Fibroblast of upper back skin (primary cell): Measurements from ENCODE around the gene C10orf53.

Source experiments
- DNase-seq: peaks from one replicate; pipeline ENCODE4 v3.0.0-alpha.2; 2013

Gene C10orf53, protein sequence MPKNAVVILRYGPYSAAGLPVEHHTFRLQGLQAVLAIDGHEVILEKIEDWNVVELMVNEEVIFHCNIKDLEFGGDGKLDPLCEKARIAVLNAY

DNA sequence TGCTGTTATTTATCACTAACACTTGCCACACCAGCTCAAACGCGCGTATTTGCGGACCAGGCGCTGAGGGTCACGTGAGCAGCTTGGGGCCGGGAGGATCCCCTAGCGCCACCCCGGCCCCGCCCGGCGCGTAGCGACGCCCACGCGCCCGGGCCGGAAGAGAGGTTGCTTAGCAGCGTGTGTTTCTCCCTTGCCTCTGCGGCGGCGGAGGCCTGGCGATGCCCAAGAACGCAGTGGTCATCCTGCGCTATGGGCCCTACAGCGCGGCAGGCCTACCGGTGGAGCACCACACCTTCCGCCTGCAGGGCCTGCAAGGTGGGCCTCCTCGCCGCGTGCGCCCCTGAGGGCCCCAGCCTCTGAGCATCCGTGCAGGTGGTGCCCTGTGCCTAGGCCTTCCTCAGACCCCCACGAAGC, at the start of gene C10orf53:
Gene C10orf53, plus strand, starts transcription at position 172 of the 414 bp plus-strand sequence. Its CDS starts 47 bp downstream, at position 219.
- peak; percentile 25 for DNase-seq

DNA sequence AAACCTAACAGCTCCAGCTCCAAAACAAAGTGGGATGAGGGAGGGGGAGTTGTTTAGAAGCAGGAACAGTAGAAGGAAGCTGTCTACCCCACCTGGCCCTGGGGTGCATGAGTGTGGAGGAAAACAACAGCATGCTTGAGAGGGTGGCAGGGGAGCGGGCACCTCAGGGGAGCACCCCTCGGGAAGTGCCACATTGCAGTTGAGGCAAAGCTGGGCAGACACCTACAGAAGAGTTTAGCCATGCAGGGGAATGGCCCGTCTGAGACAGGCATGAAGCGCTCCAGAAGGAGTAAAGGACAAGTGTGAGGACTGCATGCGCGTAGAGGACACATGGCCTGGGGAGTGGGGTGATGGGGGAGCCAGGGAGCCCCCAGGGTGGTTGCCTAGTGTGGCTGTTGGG, 47.5 kb upstream of the C10orf53 start:
- DNase-seq: no peak

DNA sequence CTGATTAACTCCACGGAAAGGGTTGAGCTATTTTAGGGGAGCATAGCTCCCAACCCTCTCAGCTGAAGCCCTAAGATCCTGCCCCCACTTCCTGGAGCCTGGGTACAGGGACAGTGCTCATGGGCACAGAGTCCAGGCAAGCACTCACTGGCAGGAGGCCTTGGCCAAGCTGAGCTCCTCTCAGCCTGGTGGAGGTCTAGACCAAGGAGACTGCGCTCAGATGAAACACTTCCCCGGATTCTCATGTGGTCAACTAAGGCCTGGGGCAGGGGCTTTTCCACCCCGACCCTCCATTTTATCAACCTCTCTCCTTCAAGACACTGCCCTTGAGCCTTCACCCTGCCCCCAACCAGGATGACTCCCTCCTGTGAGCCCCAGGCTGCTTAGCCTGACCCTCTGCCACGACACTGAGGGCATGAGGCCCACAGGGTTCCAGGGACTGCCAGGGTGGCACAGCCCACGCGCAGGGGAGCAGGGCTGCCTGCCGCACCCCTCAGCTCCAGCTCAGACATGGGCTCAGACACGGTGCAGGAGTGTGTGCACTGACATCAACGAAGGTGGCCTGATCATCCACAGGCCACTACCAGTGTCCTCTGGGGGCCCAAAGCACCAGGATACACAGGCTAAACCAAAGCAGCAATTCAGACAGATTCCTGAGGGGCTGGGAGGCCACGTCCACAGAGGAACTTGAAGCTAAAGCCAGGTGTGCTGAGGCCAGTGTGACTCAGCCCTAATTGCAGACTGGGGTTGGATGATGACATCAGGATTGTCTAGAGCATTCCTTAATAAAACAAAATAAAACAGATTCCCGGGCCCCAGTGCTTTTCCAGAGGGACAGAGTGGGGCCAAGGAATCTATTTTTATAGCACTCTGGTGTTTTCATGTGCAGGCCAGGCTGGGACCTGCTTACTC, 46.8 kb upstream of the C10orf53 start:
- peak; percentile 20 for DNase-seq

DNA sequence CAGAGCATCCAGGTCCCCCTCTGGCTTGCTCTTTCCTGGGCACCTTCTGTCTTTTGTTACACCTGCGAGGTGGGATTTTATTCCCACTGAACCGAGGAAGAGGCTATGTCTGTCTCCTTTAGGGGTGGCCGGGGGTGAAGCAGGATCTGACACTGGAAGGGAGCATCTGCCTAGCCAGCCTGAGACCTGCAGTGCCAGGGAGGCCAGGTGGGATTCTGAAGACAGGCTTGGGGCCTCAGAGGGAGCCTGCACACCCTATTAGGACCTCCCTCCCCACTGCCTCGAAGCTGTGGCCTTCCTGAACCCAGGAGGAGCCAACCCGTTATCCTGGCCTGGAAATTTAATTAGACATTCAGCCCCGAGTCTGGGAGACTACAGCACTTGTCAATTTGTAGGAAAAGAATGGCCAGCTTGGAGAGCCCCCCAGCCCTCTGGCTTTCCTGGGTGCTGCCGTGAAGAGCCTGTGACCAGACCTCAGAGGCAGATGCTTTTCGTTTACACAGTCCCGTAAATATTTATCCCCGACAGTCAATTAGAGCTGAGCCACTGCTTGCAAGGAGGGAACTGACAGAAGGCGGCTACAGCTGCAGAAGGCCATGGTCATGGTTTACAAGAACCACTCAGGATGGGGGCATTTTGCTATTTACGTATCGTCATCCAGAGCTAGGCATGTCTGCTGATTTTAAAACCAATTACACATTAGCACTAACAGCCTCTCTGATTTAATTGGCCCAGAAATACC, 46.0 kb upstream of the C10orf53 start:
- DNase-seq: no peak

DNA sequence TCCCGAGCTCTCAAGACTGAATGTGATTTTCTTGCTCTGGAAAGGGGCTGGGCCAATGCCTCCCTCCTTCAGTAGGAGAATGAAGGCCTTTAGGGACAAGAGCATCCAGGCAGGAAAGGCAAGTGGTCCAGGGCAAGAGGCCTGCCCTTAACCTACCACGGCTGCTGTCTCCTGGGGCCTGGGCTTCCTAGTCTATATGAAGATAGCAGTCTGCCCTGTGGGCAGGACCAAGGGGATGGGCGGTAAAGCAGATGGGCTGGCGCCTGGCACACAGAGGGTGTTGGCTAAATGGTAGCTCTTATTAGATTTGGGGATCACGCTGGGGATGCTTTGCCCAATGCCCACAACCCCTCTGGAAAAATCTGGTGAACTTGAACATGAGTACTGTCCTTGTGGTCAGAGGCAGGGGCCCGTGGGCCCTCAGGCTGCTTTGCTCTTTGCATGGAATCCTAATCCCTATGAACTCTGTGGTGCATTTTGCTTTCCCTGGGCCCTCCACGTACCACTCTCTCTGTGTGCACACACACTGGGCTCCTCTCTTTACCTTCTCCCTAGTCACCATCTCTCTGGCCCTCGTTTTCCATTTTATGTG, 45.3 kb upstream of the C10orf53 start:
- no peak for DNase-seq

DNA sequence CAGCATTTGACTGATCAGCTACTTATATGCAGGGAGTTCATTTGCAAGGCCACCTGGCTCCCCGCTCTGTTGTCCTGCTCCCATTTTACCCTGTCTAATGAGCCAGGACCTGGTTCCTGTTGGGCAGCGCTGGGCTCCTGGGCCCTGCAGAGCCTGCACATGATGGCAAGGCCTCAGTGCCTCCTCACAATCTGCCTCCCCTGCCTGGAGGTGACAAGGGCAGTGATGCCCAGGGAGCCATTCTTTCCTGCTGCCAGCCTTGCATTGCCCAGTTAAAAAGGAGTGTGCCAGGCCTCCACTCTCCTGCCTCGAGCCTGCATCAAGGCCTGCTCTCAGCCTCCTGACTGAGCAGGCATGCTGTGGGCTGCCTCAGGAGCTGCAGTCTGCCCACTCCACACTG, 37.1 kb upstream of the C10orf53 start:
- no peak for DNase-seq

DNA sequence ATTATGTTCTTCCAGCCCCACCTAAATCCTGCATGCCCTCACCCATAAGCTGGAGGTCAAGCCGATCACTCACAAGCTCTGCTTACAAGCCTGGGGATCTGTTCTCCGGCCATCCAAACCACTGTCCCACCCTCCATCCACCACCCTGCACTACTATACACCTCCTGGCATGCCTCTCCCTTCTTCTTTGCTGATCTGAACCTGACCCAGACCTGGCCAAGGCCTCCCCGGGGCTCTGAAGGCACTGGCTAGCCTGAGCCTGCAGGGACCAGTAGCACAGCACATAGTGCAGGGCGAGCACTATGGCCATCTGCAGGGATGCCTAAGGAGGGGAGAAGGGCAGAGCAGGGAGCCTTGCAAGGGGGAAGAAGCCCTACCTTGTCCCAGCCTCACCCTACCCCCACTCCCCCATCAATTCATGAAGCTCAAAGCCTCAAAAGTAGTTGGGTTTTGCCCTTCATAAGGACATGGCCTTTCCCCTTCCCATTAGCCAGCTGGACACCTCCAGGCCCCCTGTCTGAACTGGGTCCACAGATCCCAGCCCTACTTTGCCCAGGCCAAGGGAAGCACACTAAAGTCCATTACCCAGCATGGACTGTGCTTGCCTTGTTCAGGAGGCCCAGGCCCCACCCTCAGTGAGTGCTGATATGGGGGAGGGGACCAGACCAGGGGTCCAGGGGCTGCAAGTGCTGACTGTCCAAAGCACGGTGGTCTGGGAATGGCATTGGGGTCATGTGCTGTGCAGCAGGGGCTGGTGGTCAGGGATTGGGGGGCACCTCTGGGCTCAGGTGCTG, 36.0 kb upstream of the C10orf53 start:
- DNase-seq: no peak

DNA sequence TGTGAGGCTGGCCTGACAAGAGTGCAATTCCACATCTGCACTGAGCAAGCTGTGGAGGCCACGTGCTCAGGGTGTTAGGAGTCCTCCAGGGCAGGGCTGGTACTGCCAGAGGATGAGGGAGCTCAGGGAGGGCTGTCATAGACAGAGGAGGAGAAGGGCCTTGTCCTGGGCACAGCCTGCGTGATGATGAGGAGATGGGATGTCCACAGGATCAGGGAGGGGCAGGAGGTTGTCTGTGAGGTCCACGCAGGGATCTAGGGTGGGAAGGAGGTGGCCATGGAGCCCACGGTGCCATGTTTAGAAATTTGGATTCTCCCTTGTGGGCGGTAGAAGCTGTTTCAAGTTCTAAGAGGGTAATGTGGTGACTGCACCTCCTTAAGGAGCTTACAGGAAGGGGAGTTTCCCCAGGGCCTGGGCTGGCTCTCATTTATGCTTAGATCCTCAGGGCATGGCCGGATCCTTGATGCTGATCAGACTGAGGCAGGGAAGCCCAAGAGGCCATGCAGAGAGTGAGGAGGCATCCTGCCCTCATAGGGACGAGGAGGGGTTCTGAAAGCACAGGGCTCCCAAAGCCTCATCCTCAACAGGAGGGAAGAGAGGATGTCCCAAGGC, 35.3 kb upstream of the C10orf53 start:
- DNase-seq: no peak

DNA sequence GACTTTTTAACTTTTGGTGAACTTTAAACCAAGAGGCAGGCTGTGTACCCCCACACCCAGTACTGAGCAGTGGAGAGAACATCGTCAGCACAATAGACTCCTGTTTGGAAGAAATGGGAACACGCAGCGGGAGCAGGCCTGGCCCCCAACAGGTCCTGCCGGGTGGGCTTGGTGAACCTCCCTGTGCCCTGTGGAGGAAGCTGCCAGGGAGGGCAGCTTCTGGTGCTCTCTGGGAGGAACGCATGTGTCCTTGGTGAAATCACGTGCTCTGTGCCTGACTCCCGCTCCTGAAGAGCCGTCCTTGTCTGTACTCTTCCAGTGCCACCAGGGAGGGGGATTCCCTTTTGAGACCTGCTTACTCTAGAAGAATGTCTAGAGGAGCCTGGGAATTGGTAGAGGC, 34.0 kb upstream of the C10orf53 start:
- DNase-seq: no peak

DNA sequence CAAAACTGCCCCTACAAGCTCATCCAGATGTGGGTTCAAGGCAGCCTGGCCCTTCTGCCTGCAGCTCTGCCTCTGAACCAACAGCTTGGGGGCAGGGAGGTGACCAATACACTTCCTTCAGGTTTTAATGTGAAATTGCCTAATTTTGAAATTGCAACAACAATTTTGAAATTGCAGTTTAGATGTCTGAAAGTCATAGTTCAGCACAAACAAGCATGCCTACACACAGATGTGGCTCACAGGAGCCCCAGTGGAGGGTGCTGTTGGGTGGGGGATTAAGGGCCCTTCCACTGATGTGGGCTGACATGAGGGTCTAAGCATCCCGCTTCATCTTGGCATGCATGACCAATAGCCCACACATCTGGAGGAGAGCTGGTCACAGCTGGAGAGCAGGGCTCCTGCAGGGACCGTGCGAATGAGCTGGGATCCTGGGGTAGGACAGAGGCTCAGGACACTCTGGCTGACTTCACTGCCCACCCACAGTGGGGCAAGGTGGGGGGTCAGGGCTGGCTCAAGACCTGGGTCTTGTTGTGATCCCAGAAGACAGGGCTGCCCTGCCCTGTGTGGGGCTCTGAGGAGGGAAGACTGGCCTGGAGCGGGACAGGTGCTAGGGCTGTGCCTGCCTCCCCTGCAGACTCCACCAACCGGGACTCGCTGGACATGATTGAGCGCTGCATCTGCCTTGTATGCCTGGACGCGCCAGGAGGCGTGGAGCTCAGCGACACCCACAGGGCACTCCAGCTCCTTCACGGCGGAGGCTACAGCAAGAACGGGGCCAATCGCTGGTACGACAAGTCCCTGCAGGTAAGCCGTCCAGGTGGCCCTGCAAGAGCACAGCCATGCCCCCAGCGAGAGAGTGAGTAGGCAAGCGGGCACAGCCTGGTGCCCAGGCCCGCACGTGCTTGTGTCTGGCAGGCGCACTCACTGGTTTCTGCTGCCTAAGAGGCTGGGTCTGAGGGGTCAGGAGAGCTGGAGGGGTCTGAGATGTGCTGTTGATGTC, 33.3 kb upstream of the C10orf53 start:
- DNase-seq: no peak

DNA sequence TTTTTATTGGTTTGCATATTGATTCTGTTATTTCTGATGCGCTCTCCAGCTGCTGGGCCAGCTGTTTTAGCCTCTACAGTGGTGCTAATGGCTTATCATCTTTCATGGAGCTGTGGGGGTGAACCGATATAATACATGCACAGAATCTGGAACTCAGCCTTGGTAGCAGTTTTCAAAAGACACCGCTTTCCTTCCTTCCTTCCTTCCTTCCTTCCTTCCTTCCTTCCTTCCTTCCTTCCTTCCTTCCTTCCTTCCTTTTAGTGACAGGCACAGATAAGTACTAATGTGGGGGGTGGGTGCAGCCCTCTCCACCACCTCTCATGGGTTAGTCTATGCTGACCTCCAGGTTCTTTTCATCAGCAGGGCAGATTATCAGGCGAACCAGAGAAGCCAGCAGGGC, 31.9 kb upstream of the C10orf53 start:
- DNase-seq: no peak

DNA sequence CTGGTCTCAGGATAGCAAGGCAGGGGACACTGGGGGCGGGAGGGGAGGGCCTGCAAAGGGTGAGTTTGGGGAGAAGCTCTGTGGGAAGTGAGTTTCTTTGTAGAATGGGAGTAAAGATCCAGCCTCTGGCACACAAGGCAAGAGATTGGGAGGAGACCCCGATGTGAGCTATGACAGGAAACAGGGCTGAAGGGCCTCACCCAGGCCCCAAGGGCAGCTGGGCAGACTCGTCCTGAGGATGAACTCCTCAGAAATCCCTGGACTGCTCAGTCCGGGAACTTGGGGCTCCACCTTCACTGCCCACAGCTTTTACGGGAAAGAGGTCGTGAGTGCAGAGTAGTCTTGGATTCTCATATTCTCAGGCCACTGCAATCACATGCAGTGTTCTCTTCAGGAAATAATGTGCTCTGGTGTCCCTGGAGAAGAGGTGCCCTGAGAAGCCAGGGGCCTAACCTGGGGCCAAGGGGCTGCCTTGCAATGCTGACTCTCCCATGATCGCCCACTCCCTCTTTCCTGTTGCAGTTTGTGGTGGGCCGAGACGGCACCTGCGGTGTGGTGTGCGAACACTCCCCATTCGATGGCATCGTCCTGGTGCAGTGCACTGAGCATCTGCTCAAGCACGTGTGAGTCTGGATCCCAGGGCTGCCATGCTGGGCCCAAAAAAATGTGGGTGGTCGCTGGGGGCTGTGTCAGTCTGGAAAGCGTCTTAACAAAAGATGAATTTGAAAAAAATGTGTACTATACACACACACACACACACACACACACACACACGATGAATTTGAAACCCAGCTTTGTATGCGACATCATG, 31.3 kb upstream of the C10orf53 start:
- no peak for DNase-seq

DNA sequence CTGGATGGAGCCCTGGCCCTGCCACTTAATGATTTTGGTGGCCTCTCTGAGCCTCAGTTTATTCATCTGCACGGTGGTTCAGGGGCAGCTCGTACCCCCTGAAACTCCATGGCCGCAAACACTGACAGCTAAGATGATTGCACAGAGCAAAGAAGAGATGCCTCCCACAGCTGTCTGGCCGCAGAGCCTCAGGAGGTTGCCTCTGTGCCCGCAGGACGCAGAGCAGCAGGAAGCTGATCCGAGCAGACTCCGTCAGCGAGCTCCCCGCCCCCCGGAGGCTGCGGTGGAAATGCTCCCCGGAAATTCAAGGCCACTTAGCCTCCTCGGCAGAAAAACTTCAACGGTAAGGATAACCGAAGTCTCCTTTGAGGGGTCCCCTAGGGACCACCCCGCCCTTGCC, 30.2 kb upstream of the C10orf53 start:
- DNase-seq: peak; percentile 1

DNA sequence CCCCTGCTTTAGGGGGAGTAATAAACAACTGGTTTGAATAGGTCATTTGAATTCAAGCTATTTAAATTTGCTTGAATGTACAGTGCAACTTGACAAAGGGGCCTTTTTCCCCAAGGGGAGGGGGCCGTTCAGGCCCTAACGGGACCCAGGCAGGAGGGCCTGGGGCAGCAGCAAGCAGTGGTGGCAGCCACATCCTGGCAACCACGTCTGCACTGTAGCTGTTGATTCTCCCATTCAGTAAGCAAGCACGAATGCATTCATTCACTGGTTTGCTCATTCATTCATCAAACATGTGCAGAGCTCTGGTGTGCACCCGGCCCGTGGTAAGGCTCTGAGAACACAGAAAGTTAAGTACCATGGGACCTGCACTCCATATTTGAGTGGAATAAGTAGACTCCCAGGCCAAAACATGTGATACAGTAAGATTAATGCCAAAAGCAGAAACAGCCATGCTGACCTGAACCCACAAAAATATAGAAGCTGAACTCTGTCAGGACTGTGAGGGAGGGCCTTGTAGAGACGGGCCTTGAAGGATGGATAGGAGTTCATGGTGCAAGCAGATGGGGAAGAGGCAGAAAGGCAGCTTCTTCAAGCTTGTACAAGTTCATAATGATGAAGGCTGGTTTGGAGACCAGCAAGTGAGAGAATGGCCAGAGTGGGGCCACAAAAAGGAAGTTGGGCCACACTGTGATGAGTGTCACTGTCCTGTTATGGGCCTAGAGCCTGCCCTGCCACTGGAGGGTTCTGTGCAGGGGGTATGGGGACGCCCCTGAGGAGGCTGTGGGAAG, 29.3 kb upstream of the C10orf53 start:
- no peak for DNase-seq

DNA sequence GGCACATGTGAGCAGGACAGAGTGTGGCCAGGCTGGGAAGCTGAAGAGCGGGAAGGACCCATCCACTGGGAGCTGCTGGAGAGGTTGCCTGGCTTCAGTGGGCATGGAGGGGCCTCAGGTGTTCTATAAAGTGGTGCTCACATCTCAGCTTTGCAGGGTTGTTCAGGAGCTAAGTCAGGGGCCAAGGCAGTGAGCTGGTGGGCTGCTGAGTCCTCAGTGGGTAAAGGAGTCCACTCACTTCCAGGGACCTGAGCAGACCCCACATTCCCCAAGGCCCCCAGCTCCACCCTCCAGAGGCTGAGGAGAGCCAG, 28.8 kb upstream of the C10orf53 start:
- DNase-seq: no peak

DNA sequence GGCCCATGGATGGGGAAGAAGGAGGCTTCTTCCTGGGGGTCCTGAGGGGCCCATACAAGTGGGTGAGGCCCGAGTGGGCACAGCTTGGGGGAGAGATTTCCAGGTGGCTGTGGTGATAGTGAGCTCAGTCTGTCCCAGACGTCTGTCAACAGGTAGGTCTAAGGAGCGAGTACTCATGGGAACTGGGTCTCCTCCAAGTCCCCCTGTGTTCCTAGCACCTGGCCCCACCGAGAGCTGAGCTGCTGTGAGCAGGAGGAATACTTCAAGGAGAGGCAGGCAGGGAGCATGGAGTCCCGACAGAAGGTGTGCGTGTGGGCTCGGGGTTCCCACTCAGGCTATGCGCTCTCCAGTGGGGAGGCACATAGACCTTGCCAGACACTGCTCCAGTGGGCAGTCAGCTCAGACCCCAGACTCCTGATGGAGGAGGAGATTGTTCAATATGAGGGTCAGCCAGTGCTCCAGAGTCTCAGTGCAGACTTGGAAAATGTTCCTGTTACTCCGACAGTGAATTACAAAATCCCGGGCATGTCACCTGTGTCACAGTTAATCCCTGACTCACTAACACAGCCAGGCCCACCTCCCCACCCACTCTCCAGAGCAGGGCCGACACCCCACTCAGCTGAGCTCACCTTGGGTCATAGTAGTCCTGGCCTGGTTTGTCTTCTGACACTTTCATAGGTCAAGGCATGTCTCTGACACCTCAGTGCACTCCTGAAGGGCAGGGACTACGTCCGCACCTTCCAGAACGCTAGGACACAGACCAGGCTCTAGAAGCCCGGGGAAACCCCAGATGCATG, 28.2 kb upstream of the C10orf53 start:
- no peak for DNase-seq

DNA sequence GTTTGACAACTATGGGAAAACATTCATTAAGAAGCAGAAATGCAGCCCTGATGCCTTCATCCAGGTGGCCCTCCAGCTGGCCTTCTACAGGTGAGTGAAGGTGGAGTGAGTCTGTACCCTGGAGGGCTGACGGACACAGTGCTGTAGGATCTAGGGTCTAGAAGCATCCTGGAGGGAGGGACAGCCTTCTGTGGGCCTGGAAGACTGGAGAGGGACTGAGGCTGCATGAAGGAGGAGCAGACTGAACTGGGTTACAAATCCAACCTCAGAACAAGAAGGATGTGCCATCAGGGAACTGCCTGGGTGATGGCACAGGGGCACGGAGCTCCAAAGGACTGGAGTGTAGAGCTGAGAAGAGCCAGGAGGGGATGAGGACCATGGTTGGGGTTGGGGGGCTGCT, 27.5 kb upstream of the C10orf53 start:
- DNase-seq: no peak
